Loucy (cell line): ENCODE data around the gene MYO5C.

Experiments
- H2AFZ ChIP-seq: fragments of 200-600 bp; sonication (generic); 2 replicates; pipeline ENCODE4 v1.6.0; 2016; ENCODE audit warnings: antibody characterized with exemption, mild to moderate bottlenecking, low read length, moderate library complexity
- H3F3A ChIP-seq: fragments of 200-600 bp; 2 replicates; pipeline ENCODE4 v1.6.0; 2016; ENCODE audit warnings: antibody characterized with exemption, low read depth, mild to moderate bottlenecking
- H3K27me3 ChIP-seq: fragments of 200-600 bp; sonication (generic); 2 replicates; pipeline ENCODE4 v1.6.1; 2014; ENCODE audit warnings: low read length, mild to moderate bottlenecking; ENCODE audit not compliant: insufficient read depth, poor library complexity, severe bottlenecking
- H3K36me3 ChIP-seq: fragments of 200-600 bp; sonication (generic); 2 replicates; pipeline ENCODE4 v1.6.1; 2016; ENCODE audit warnings: low read length; ENCODE audit not compliant: insufficient read depth
- H3K4me1 ChIP-seq: fragments of 200-600 bp; sonication (generic); 2 replicates; pipeline ENCODE4 v1.5.1; 2014; ENCODE audit warnings: low read length, mild to moderate bottlenecking; ENCODE audit not compliant: insufficient read depth, poor library complexity, severe bottlenecking
- H3K4me2 ChIP-seq: fragments of 200-600 bp; sonication (generic); 2 replicates; pipeline ENCODE4 v1.6.0; 2014; ENCODE audit warnings: antibody characterized with exemption, low read length, low read depth, mild to moderate bottlenecking; ENCODE audit not compliant: poor library complexity, severe bottlenecking
- H3K4me3 ChIP-seq: fragments of 200-600 bp; sonication (generic); 2 replicates; pipeline ENCODE4 v1.5.1; 2014; ENCODE audit warnings: low read length, mild to moderate bottlenecking, mixed read lengths; ENCODE audit not compliant: poor library complexity, severe bottlenecking
- H3K79me2 ChIP-seq: fragments of 200-600 bp; sonication (generic); 2 replicates; pipeline ENCODE4 v1.6.1; 2014; ENCODE audit warnings: low read length; ENCODE audit not compliant: insufficient read depth
- H3K9ac ChIP-seq: fragments of 200-600 bp; sonication (generic); 2 replicates; pipeline ENCODE4 v1.6.0; 2014; ENCODE audit warnings: mild to moderate bottlenecking, low read depth, low read length, moderate library complexity; ENCODE audit not compliant: poor library complexity, severe bottlenecking
- H3K9me2 ChIP-seq: fragments of 200-600 bp; sonication (generic); replicated peaks from 2 replicates; pipeline ENCODE4 v1.6.1; 2016; ENCODE audit warnings: low read depth, low read length, mixed read lengths
- H3K9me3 ChIP-seq: fragments of 200-600 bp; sonication (generic); 2 replicates; pipeline ENCODE4 v1.6.1; 2014; ENCODE audit warnings: mild to moderate bottlenecking, antibody characterized with exemption, low read length, low read depth; ENCODE audit not compliant: insufficient read depth
- H4K20me1 ChIP-seq: fragments of 200-600 bp; sonication (generic); 2 replicates; pipeline ENCODE4 v1.6.0; 2014; ENCODE audit warnings: antibody characterized with exemption, low read length, mild to moderate bottlenecking; ENCODE audit not compliant: insufficient read depth, poor library complexity, severe bottlenecking
- EZH2phosphoT487 ChIP-seq: fragments of 200-600 bp; IDR thresholded peaks from 2 replicates; pipeline ENCODE4 v1.6.1; 2018; ENCODE audit warnings: antibody characterized with exemption, mild to moderate bottlenecking, moderate library complexity, borderline replicate concordance
- TF ChIP-seq, protein P1 (sequence below): fragments of 200-600 bp; sonication (generic); conservative IDR thresholded peaks from 2 replicates; pipeline ENCODE4 v1.5.1; 2014; ENCODE audit warnings: mild to moderate bottlenecking, antibody characterized with exemption, low read length

MYO5C gene

GRCh38 chr15:52153900-52154895, 141.4 kb downstream of the MYO5C start:
- Histone ChIP-seq H3K4me2 (peak overlapping the region; percentile 37), H3K4me1 (peaks cover 16% of the 10 kb centered on the region), H3K4me3 (no peak overlapping the region), H3F3A (no peaks in the 10 kb centered on the region), H3K9me3 (no peaks in the 10 kb centered on the region), H3K79me2 (no peaks in the 10 kb centered on the region; the same call in 1 of the 2 replicates), H3K36me3 (peaks cover 25% of the 10 kb centered on the region; the same call in 1 of the 2 replicates), H2AFZ (no peak overlapping the region), H3K9ac (no peak overlapping the region), H4K20me1 (no peaks in the 10 kb centered on the region), H3K27me3 (no peaks in the 10 kb centered on the region), H3K9me2 (no peaks in the 10 kb centered on the region)
- TF ChIP-seq, protein P1, sequence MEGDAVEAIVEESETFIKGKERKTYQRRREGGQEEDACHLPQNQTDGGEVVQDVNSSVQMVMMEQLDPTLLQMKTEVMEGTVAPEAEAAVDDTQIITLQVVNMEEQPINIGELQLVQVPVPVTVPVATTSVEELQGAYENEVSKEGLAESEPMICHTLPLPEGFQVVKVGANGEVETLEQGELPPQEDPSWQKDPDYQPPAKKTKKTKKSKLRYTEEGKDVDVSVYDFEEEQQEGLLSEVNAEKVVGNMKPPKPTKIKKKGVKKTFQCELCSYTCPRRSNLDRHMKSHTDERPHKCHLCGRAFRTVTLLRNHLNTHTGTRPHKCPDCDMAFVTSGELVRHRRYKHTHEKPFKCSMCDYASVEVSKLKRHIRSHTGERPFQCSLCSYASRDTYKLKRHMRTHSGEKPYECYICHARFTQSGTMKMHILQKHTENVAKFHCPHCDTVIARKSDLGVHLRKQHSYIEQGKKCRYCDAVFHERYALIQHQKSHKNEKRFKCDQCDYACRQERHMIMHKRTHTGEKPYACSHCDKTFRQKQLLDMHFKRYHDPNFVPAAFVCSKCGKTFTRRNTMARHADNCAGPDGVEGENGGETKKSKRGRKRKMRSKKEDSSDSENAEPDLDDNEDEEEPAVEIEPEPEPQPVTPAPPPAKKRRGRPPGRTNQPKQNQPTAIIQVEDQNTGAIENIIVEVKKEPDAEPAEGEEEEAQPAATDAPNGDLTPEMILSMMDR, result no peak
- no peak for TF ChIP-seq EZH2phosphoT487

DNA sequence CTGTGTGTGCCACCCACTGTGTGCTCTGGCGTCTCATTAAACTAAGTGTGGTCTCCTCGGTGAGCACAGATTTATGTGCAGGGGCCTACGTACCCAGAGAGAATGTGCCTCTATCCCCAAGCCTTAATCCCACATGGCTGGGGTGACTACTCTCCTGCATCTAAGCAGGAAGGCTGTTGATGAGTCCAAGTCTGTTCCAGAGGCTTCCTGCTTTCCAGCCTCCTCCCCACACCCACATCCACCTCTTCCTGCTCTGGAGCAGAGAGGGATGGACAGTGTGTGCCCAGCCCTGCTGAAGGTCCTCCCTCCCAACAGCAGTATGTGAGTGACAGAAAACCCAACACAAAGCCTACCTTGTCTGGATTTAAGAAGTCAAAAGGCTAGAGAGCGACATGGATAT, 144.3 kb downstream of the MYO5C start:
- Histone ChIP-seq H3K4me3 (no peak overlapping the region), H3K9ac (no peak overlapping the region), H4K20me1 (no peaks in the 10 kb centered on the region), H3K4me1 (peaks cover 16% of the 10 kb centered on the region), H3K79me2 (no peaks in the 10 kb centered on the region), H3K9me2 (no peaks in the 10 kb centered on the region), H3K36me3 (peaks cover 50% of the 10 kb centered on the region), H3K27me3 (no peaks in the 10 kb centered on the region), H3K4me2 (no peak overlapping the region), H3F3A (no peaks in the 10 kb centered on the region), H3K9me3 (0 out of 2 replicates have a peak, but pooled peaks cover 1% of the 10 kb centered on the region), H2AFZ (no peak overlapping the region)
- TF ChIP-seq, protein P1, result no peak
- TF ChIP-seq EZH2phosphoT487, result no peak

- H3K9me2 ChIP-seq, result no peaks in the 10 kb centered on the region
- H2AFZ ChIP-seq, result no peak overlapping the region
- no peak overlapping the region for H3K9ac ChIP-seq
- H3F3A ChIP-seq, result no peaks in the 10 kb centered on the region
- H3K79me2 ChIP-seq, result no peaks in the 10 kb centered on the region
- no peak overlapping the region for H3K4me3 ChIP-seq
- peaks cover 54% of the 10 kb centered on the region for H3K36me3 ChIP-seq
- H3K4me1 ChIP-seq, result peaks cover 15% of the 10 kb centered on the region
- no peaks in the 10 kb centered on the region for H3K27me3 ChIP-seq
- H3K9me3 ChIP-seq, result 0 out of 2 replicates have a peak, but pooled peaks cover 3% of the 10 kb centered on the region
- no peaks in the 10 kb centered on the region for H4K20me1 ChIP-seq
- TF ChIP-seq EZH2phosphoT487, result no peak
- TF ChIP-seq, protein P1, result no peak
- H3K4me2 ChIP-seq, result no peak overlapping the region
Measured at GRCh38 chr15:52150871-52151270, 144.7 kb downstream of the MYO5C start.
